ENCODE measurements around the gene USP22. TPM values are rescaled to one million over a fixed set of nuclear protein-coding genes. Genes with fewer than 3 reads are reported as not detected.

The USP22 gene
- total and polyA plus RNA-seq, 7 donors = 46.4 to 287 (median 150) TPM

GRCh38 chr17:21030375-21030774 lies 12.4 kb downstream of the USP22 start:
- no peak overlapping the region for H3K4me3 ChIP-seq
- peak overlapping the region; percentile 61 for H3K27ac ChIP-seq
- ATAC-seq = no peak
- no peak for TF ChIP-seq CTCF (IDR thresholded peaks at IDR 0.05)
- peaks cover 80% of the 10 kb centered on the region for H3K4me1 ChIP-seq
- H3K27me3 ChIP-seq (ENCODE audit: insufficient read depth in 3 of 3, low read length in 2 of 3) = no peaks in the 10 kb centered on the region
- 72 to 78% (median 77%) methylated on average over 7 of the region's 7 CpGs for WGBS, 3 donors
- no peaks in the 10 kb centered on the region for H3K9me3 ChIP-seq
- H3K36me3 ChIP-seq (ENCODE audit: insufficient read depth in 1 of 2, low read depth in 1 of 2) = peaks cover 0 to 32% of the 10 kb centered on the region in 2 donors
- intact Hi-C loops (cut with DNase I) = no loop called here
- DNase-seq = no peak

- peak overlapping the region; percentile 0 for H3K4me3 ChIP-seq
- H3K9me3 ChIP-seq = no peaks in the 10 kb centered on the region
- intact Hi-C loops (cut with DNase I) = no loop called here
- TF ChIP-seq CTCF (IDR thresholded peaks at IDR 0.05) = no peak
- ATAC-seq (no peak), DNase-seq (no peak)
- H3K4me1 ChIP-seq = peaks cover 80% of the 10 kb centered on the region
- no peaks in the 10 kb centered on the region for H3K27me3 ChIP-seq (ENCODE audit: insufficient read depth in 3 of 3, low read length in 2 of 3)
- peaks cover 0 to 41% of the 10 kb centered on the region in 2 donors for H3K36me3 ChIP-seq (ENCODE audit: insufficient read depth in 1 of 2, low read depth in 1 of 2)
- peak overlapping the region; percentile 61 for H3K27ac ChIP-seq
- WGBS, 3 donors = 8 to 18% (median 15%) methylated on average over 2 of the region's 2 CpGs
These were observed 13.3 kb downstream of the USP22 start for GRCh38 chr17:21029515-21029914.

GRCh38 chr17:21029036-21029435 lies 13.8 kb downstream of the USP22 start:
- H3K9me3 ChIP-seq = no peaks in the 10 kb centered on the region
- TF ChIP-seq CTCF (IDR thresholded peaks at IDR 0.05) = no peak
- intact Hi-C loops (cut with DNase I) = no loop called here
- no peak overlapping the region for H3K4me3 ChIP-seq
- peaks cover 0 to 45% of the 10 kb centered on the region in 2 donors for H3K36me3 ChIP-seq (ENCODE audit: insufficient read depth in 1 of 2, low read depth in 1 of 2)
- H3K27ac ChIP-seq = peak overlapping the region; percentile 61
- 36 to 55% (median 37%) methylated on average over 7 of the region's 7 CpGs for WGBS, 3 donors
- no peaks in the 10 kb centered on the region for H3K27me3 ChIP-seq (ENCODE audit: insufficient read depth in 3 of 3, low read length in 2 of 3)
- ATAC-seq = peak; percentile 69 to 82 (median 80)
- peaks cover 80% of the 10 kb centered on the region for H3K4me1 ChIP-seq
- peak; percentile 69 to 81 for DNase-seq

GRCh38 chr17:21028192-21028591 lies 14.6 kb downstream of the USP22 start:
- peaks cover 76% of the 10 kb centered on the region for H3K4me1 ChIP-seq
- TF ChIP-seq CTCF (IDR thresholded peaks at IDR 0.05) = no peak
- intact Hi-C loops (cut with DNase I) = no loop called here
- peak overlapping the region; percentile 61 for H3K27ac ChIP-seq
- H3K27me3 ChIP-seq (ENCODE audit: insufficient read depth in 3 of 3, low read length in 2 of 3) = no peaks in the 10 kb centered on the region
- no peak overlapping the region for H3K4me3 ChIP-seq
- ATAC-seq (no peak), DNase-seq (no peak)
- H3K36me3 ChIP-seq (ENCODE audit: insufficient read depth in 1 of 2, low read depth in 1 of 2) = peaks cover 0 to 49% of the 10 kb centered on the region in 2 donors
- WGBS, 3 donors = 62 to 75% (median 72%) methylated on average over 13 of the region's 13 CpGs
- no peaks in the 10 kb centered on the region for H3K9me3 ChIP-seq

- intact Hi-C loops (cut with DNase I) = no loop called here
- no peak for TF ChIP-seq CTCF (IDR thresholded peaks at IDR 0.05)
These were observed 15.8 kb downstream of the USP22 start for GRCh38 chr17:21027031-21027430.

More at GRCh38 chr17:21027031-21027430, 15.8 kb downstream of the USP22 start:
- WGBS, 3 donors = 73 to 86% (median 80%) methylated on average over 14 of the region's 14 CpGs
- DNase-seq = no peak
- Histone ChIP-seq H3K9me3 (no peaks in the 10 kb centered on the region), H3K4me1 (peaks cover 76% of the 10 kb centered on the region), H3K27ac (no peak overlapping the region), H3K4me3 (no peak overlapping the region), H3K36me3 (ENCODE audit: insufficient read depth in 1 of 2, low read depth in 1 of 2) (peaks cover 0 to 49% of the 10 kb centered on the region in 2 donors), H3K27me3 (ENCODE audit: insufficient read depth in 3 of 3, low read length in 2 of 3) (no peaks in the 10 kb centered on the region)
- no peak for ATAC-seq

All from psoas muscle (tissue), 8 donors.